ENCODE results near the gene AAGAB.
"Not testable (repeated sequence)": the region's sequence is repeated elsewhere in the genome, so short reads cannot be mapped to it uniquely, and the experiment has no call there.

Gene AAGAB

DNA sequence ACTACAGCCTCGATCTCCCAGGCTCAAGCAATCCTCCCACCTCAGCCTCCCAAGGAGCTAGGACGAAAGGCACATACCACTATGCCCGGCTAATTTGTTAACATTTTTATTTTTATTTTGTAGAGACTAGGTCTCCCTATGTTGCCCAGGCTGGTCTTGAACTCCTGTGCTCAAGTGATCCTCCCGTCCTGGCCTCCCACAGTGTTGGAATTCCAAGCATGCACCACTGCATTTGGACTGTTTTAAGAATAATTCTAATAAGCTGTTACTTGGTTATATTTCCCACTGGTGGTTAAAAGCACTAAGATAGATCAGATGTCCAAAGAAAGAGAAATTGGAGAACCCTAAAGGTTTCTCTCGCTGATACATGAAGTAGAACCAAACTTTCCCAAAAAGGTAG is 3.1 kb downstream of the AAGAB start:
- DNase-seq, result no peak

- DNase-seq, result no peak
Measured at GRCh38 chr15:67249830-67250229, 4.6 kb downstream of the AAGAB start.

DNA sequence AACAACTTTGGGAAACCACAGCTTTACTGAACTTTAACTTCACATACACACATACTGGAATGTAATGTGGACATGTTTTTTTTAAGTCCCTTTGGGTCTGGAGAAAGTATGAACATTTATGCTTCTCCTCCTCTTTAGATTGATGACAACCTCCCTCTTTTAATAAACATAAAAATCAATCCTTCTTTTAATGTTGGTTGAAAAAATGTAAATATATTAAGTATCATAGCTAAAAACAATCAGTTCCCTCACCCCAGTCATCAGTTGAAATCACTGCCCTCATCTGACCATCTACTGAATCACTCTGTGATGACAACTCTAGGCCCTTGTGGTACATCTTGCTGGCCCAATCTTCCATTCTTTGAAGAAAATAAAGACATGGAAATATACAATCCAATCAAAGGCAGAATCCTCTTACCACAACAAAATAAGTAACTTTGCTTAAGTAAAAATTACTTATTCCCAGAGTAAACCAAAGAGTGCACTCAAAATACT is 6.4 kb downstream of the AAGAB start:
- DNase-seq, result no peak

- DNase-seq, result not testable (repeated sequence)
Measured at GRCh38 chr15:67246606-67247005, 7.9 kb downstream of the AAGAB start.

GRCh38 chr15:67244971-67245478 is 9.4 kb downstream of the AAGAB start:
- no peak for DNase-seq

- no peak for DNase-seq
Measured at GRCh38 chr15:67242708-67243111, 11.8 kb downstream of the AAGAB start.

GRCh38 chr15:67241132-67241855 is 13.2 kb downstream of the AAGAB start:
- DNase-seq, result no peak

GRCh38 chr15:67240235-67241131 is 14.0 kb downstream of the AAGAB start:
- DNase-seq, result no peak

GRCh38 chr15:67232591-67232990 is 21.9 kb downstream of the AAGAB start:
- no peak for DNase-seq

DNA sequence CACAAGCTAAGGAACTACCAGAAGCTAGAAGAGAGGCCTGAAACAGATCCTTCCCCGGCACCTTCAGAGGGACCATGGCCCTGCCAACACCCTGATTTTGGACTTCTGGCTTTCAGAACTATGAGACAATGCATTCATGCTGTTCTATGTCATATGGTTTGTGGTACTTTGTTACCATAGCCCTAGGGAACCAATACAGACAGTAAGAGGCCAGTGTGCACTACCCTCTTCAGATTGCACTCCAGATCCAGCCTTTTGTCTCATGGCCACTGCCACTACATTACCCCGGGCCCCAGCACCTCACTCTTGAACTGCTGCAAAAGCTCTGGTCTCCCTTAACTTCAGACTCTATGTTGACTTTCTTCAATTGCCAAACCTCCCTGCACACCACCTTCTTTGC is 24.0 kb downstream of the AAGAB start:
- DNase-seq, result no peak

DNA sequence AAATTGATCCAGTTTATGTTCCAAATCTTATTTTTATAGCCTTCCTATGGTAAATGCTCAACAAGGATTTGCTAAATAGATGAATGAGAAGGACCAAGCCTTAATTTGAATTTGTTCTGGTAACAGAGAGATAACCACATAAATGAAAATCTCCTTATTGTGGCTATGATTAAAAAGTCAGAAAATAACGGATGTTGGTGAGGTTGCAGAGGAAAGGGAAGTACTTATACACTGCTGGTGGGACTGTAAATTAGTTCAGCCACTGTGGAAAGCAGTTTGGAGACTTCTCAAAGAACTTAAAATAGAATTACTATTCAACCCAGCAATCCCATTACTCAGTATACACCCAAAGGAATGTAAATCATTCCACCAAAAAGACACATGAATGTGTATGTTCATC is 26.2 kb downstream of the AAGAB start:
- no peak for DNase-seq

DNA sequence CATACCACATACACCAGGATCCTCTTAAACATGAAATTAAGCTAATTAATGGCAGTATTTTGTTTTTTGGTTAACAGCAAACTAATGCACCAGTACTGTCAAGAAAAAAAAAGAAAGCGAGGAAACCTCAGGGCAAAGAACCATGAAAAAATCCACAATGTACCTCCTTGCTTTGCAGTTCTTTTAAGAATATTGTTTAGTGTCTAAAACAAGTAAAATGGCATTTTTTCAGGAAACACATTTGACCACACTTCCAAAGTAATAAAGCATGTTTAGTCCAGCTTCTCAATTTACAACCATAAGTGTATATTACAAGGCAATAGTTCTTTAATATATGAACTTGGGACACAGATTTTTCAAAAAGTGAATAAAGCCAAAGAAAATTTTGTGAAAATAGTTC is 26.6 kb downstream of the AAGAB start:
- DNase-seq, result no peak

DNA sequence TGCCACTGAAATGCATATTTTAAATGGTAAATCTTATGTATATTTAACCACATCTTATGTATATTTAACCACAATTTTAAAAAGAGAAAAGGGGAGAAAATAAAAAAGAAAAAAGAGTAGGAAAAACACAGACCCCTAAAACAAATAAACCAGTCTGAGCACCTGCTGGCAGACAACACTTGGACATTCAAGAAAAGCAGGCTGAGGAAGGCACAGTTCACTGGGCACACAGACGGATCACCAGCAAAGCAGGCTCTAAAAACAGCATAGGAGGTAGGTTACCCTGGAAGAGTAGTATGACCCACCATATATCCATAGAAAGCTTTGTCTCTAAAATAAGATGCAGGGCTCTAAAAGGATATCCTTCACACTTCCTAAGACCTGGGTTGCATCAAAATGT is 27.0 kb downstream of the AAGAB start:
- no peak for DNase-seq

- DNase-seq, result no peak
Measured at GRCh38 chr15:67225336-67225735, 29.1 kb downstream of the AAGAB start.

DNA sequence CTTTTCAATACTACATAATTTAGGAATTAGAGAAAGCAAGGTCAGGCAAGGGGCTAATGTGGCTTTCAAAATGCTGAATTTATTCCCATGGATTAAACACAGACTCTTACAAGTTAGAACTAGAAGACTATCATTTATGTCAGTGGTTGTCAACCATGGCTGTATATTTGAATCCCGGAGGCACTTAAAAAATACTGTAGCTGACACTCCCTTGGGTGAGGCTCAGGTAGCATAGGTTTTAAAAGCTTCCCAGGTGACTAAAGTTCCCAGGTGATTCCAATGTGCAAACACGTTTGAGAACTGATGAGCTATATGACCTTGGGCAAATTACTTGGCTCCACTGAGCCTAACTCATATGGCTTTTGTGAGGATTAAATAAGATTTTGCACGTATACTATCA is 29.6 kb downstream of the AAGAB start:
- no peak for DNase-seq

GRCh38 chr15:67219288-67219687 is 35.2 kb downstream of the AAGAB start:
- no peak for DNase-seq

- no peak for DNase-seq
Measured at GRCh38 chr15:67218428-67218827, 36.0 kb downstream of the AAGAB start.

DNA sequence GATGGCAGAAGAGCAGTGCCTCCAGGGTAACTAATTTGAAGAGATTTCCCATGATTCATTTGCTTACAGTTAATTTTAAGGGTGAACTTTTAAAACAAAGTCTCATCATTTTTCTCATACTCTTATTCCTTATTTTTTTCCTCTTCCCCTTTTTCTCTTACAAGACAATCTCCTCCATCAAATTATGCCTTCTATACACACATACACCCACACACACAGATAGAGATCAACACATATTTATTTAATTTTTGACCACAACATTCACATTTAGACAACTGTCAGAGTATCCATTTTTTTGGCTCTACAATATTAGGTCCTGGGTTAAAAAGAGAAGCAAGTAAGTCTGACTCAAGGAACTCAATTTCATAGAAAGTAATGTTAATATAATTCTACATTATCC is 37.6 kb downstream of the AAGAB start:
- no peak for DNase-seq

- no peak for DNase-seq
Measured at GRCh38 chr15:67215102-67215501, 39.4 kb downstream of the AAGAB start.

GRCh38 chr15:67212684-67213367 is 41.6 kb downstream of the AAGAB start:
- DNase-seq, result no peak

GRCh38 chr15:67210555-67211168 is 43.8 kb downstream of the AAGAB start:
- no peak for DNase-seq

DNA sequence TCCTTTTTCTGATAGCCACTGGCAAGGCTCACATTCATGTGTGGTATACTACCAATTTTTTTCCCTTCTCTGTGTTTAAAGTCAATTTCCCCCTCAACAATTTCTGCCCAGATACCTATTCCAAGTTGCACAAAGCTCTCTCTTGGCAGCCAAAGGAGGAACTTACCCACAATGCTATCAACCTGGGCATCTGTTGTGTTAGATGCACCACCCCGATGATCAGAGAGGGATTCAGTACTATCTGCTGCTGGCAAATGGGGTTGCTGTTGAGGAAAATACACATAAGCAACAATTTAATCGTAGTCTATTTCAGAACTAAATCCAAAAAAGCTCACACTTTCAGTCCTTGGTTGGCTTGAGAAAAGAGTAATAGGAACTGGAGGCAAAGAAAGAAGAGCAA is 46.1 kb downstream of the AAGAB start:
- no peak for DNase-seq
